Bronchial epithelial cell (primary cell): ENCODE data around the gene SKI. TPM values are rescaled to one million over a fixed set of nuclear protein-coding genes. Genes with fewer than 3 reads are reported as not detected.

Experiments used
- DNase-seq: peaks from one replicate; pipeline ENCODE4 v3.0.0-alpha.2; 2010; ENCODE audit warnings: low read depth
- FAIRE-seq: peaks from 2 replicates; lab custom pipeline; 2011; peaks lifted over from hg19 to GRCh38; lab: Jason Lieb, UNC
- H3K27me3 ChIP-seq: 2 replicates; pipeline ENCODE4 v1.5.1; 2011; ENCODE audit warnings: low read length; ENCODE audit not compliant: control insufficient read depth, insufficient read depth
- H3K36me3 ChIP-seq: 2 replicates; pipeline ENCODE4 v1.5.1; 2011; ENCODE audit warnings: low read length; ENCODE audit not compliant: control insufficient read depth, insufficient read depth
- H3K4me3 ChIP-seq: 2 replicates; pipeline ENCODE4 v1.5.1; 2011; ENCODE audit warnings: mild to moderate bottlenecking, low read depth, low read length, control low read depth
- total RNA-seq: library from RNA; depleted of rRNA; stranded (reverse); fragments of >200 nt; gene quantifications from 2 replicates; pipeline ENCODE4 v1.2.1, GENCODE V29; 2014
- TF ChIP-seq, protein P1 (sequence below): IDR thresholded peaks from 2 replicates; pipeline ENCODE4 v1.5.1; 2011; ENCODE audit warnings: mild to moderate bottlenecking, moderate library complexity, low read length, control low read depth, inconsistent platforms; ENCODE audit not compliant: insufficient read depth, severe bottlenecking

Gene SKI
- total RNA-seq, 1 donor from 2014 or later, result 8.4 TPM

- Histone ChIP-seq H3K36me3 (peaks cover 5% of the 10 kb centered on the region), H3K4me3 (no peak overlapping the region), H3K27me3 (no peaks in the 10 kb centered on the region)
- DNase-seq, result no peak
- TF ChIP-seq, protein P1, sequence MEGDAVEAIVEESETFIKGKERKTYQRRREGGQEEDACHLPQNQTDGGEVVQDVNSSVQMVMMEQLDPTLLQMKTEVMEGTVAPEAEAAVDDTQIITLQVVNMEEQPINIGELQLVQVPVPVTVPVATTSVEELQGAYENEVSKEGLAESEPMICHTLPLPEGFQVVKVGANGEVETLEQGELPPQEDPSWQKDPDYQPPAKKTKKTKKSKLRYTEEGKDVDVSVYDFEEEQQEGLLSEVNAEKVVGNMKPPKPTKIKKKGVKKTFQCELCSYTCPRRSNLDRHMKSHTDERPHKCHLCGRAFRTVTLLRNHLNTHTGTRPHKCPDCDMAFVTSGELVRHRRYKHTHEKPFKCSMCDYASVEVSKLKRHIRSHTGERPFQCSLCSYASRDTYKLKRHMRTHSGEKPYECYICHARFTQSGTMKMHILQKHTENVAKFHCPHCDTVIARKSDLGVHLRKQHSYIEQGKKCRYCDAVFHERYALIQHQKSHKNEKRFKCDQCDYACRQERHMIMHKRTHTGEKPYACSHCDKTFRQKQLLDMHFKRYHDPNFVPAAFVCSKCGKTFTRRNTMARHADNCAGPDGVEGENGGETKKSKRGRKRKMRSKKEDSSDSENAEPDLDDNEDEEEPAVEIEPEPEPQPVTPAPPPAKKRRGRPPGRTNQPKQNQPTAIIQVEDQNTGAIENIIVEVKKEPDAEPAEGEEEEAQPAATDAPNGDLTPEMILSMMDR, result no peak
- no peak for FAIRE-seq
Measured at GRCh38 chr1:2288311-2288710, 60.2 kb downstream of the SKI start.

GRCh38 chr1:2288816-2289536 is 60.9 kb downstream of the SKI start:
- Histone ChIP-seq H3K27me3 (no peaks in the 10 kb centered on the region), H3K36me3 (peaks cover 6% of the 10 kb centered on the region), H3K4me3 (no peak overlapping the region)
- FAIRE-seq (no peak), DNase-seq (no peak)
- TF ChIP-seq, protein P1, result no peak

GRCh38 chr1:2289607-2290006 is 61.5 kb downstream of the SKI start:
- Histone ChIP-seq H3K27me3 (no peaks in the 10 kb centered on the region), H3K36me3 (peaks cover 7% of the 10 kb centered on the region), H3K4me3 (no peak overlapping the region)
- TF ChIP-seq, protein P1, result no peak
- no peak for DNase-seq
- FAIRE-seq, result no peak

DNA sequence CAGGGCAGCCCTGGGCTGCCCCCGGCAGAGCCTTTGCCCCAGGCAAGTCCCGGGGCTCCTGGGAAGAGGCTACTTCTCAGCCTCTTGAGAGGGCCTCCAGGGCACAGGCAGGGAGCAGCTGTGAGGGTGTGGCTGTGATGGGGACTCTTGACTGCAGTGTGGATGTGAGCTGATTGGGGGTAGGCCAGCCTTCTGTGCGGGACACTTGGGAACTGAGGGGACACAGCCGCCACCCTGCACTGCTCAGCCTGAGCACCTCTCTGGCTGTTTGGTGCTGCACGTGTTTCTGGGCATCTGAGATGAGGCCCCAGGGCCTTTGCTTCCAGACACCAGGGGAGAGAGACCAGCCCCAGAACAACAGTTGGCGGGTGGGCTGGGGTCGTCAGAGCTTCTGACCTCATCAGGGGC is 62.1 kb downstream of the SKI start:
- DNase-seq (no peak), FAIRE-seq (no peak)
- H3K27me3 ChIP-seq, result no peaks in the 10 kb centered on the region
- H3K4me3 ChIP-seq, result no peak overlapping the region
- H3K36me3 ChIP-seq, result peaks cover 7% of the 10 kb centered on the region
- TF ChIP-seq, protein P1, result no peak

GRCh38 chr1:2290595-2291510 is 62.7 kb downstream of the SKI start:
- no peak for FAIRE-seq

More at GRCh38 chr1:2290595-2291510, 62.7 kb downstream of the SKI start:
- peaks cover 7% of the 10 kb centered on the region for H3K36me3 ChIP-seq
- no peaks in the 10 kb centered on the region for H3K27me3 ChIP-seq
- peak; percentile 83 for DNase-seq
- H3K4me3 ChIP-seq, result no peak overlapping the region
- TF ChIP-seq, protein P1, result no peak
